K562 (cell line): Measurements from ENCODE around the gene PRKAR1B. TPM values are rescaled to one million over a fixed set of nuclear protein-coding genes. Genes with fewer than 3 reads are reported as not detected.

Experiments
- ATAC-seq: fragments of 200-7000 bp; cut with Tn5 transposase; 3 replicates; pipeline ENCODE4 v1.9.1; 2020; ENCODE audit warnings: moderate library complexity
- BruUV-seq: library from RNA; stranded (reverse); fragments of 400-500 nt; replicated peaks from 2 replicates; lab custom pipeline; 2021; lab: Mats Ljungman, UMichigan
- CTCF ChIA-PET: fragments of 300-600 bp; formaldehyde crosslinking; extraction: SDS; loops from one replicate; lab custom pipeline; 2021; ENCODE audit warnings: low intra/inter-chr PET ratio; lab: Yijun Ruan, JAX
- POLR2A ChIA-PET: fragments of 300-600, 350-650 bp; sonication (Branson Sonifier 250); formaldehyde crosslinking; extraction: SDS; loops from one replicate; lab custom pipeline; 2021; ENCODE audit warnings: antibody characterized with exemption, inconsistent platforms; lab: Yijun Ruan, JAX
- DNase-seq, 4 experiments: peaks; one replicate each; pipeline versions ENCODE4 v3.0.0 to v3.0.0-alpha.2; 2011 to 2018; ENCODE audit warnings: low spot score in 3 of 4, mixed read lengths in 3 of 4; ENCODE audit errors: extremely low read depth in 1 of 4
- FAIRE-seq: peaks from 2 replicates; lab custom pipeline; 2011; peaks lifted over from hg19 to GRCh38; lab: Jason Lieb, UNC
- H2AFZ ChIP-seq: 2 replicates; pipeline ENCODE4 v1.6.0; 2011; ENCODE audit warnings: low read depth, low read length, control low read depth, inconsistent platforms
- H3K27ac ChIP-seq: fragments of 200-600 bp; 3 replicates; pipeline ENCODE4 v1.8.0; 2011; ENCODE audit warnings: low read depth, mild to moderate bottlenecking, control low read depth, inconsistent platforms, low read length, moderate library complexity, mixed read lengths; ENCODE audit errors: extremely low read depth
- H3K27me3 ChIP-seq, 2 experiments: fragments of 300-600 bp in 1 of 2; 2 replicates in 1 of 2; 3 replicates in 1 of 2; pipeline versions ENCODE4 v1.6.0 to v1.8.0; 2011; ENCODE audit warnings: inconsistent platforms in 2 of 2, low read length in 2 of 2, mild to moderate bottlenecking in 1 of 2, mixed read lengths in 1 of 2, moderate library complexity in 1 of 2; ENCODE audit not compliant: control insufficient read depth in 2 of 2, insufficient read depth in 2 of 2
- H3K36me3 ChIP-seq: fragments of 300-600 bp; 3 replicates; pipeline ENCODE4 v1.8.0; 2011; ENCODE audit warnings: mild to moderate bottlenecking, low read length, inconsistent platforms; ENCODE audit not compliant: control insufficient read depth, insufficient read depth
- H3K4me1 ChIP-seq, 2 experiments: fragments of 200-600 bp in 1 of 2; replicated peaks in 1 of 2; 2 replicates in 1 of 2; 3 replicates in 1 of 2; pipeline versions ENCODE4 v1.5.1 to v1.8.0; 2011; ENCODE audit warnings: inconsistent platforms in 2 of 2, low read length in 2 of 2, mild to moderate bottlenecking in 1 of 2, mixed read lengths in 1 of 2, moderate library complexity in 1 of 2; ENCODE audit not compliant: control insufficient read depth in 2 of 2, insufficient read depth in 2 of 2
- H3K4me2 ChIP-seq: 2 replicates; pipeline ENCODE4 v1.6.1; 2011; ENCODE audit warnings: low read length, control low read depth, inconsistent platforms, mixed read lengths; ENCODE audit not compliant: insufficient read depth
- H3K4me3 ChIP-seq: fragments of 200-600 bp; sonication (generic), shearing (Covaris generic); 2 replicates; pipeline ENCODE4 v1.5.1; 2016; ENCODE audit warnings: control low read depth, inconsistent platforms
- H3K79me2 ChIP-seq: fragments of 200-600 bp; 3 replicates; pipeline ENCODE4 v1.8.0; 2011; ENCODE audit warnings: low read length, inconsistent platforms; ENCODE audit not compliant: control insufficient read depth, insufficient read depth
- H3K9ac ChIP-seq, 2 experiments: 2 replicates each; pipeline versions ENCODE4 v1.6.0 to v1.6.1; 2011; ENCODE audit warnings: low read depth in 2 of 2, low read length in 2 of 2, control low read depth in 1 of 2, inconsistent platforms in 1 of 2, mild to moderate bottlenecking in 1 of 2, mixed read lengths in 1 of 2; ENCODE audit not compliant: insufficient read depth in 1 of 2
- H3K9me1 ChIP-seq: one replicate; pipeline ENCODE4 v1.6.0; 2011; ENCODE audit warnings: inconsistent platforms, mild to moderate bottlenecking, low read length, moderate library complexity; ENCODE audit not compliant: control insufficient read depth, insufficient read depth
- H3K9me3 ChIP-seq: replicated peaks from 2 replicates; pipeline ENCODE4 v1.5.1; 2011; ENCODE audit warnings: low read depth, low read length, inconsistent platforms; ENCODE audit not compliant: control insufficient read depth, insufficient read depth
- H4K20me1 ChIP-seq: replicated peaks from 2 replicates; pipeline ENCODE4 v1.6.1; 2011; ENCODE audit warnings: low read length, inconsistent platforms, mixed read lengths; ENCODE audit not compliant: control insufficient read depth, insufficient read depth
- MBD2 ChIP-seq: sonication (generic); IDR thresholded peaks from 2 replicates; pipeline ENCODE4 v1.6.1; 2016; ENCODE audit warnings: low read depth, borderline replicate concordance
- NONO ChIP-seq, 2 experiments: fragments of 200-400 bp in 1 of 2; fragments of 450-650 bp in 1 of 2; formaldehyde crosslinking in 1 of 2; IDR thresholded peaks; 2 replicates each; pipeline ENCODE4 v1.6.1; 2017; ENCODE audit warnings: low read depth in 2 of 2, mild to moderate bottlenecking in 2 of 2, moderate library complexity in 2 of 2, low read length in 1 of 2
- NR4A1 ChIP-seq, 2 experiments: fragments of 250-450 bp in 1 of 2; fragments of 450-650 bp in 1 of 2; sonication (Bioruptor Pico) in 1 of 2; IDR thresholded peaks; 2 replicates each; pipeline versions ENCODE4 v1.4.0 to v1.6.1; 2016 to 2020; ENCODE audit warnings: mild to moderate bottlenecking in 2 of 2, missing compliant biosample characterization in 1 of 2, missing genetic modification characterization in 1 of 2, moderate library complexity in 1 of 2
- POLR2H ChIP-seq: IDR thresholded peaks from 2 replicates; pipeline ENCODE4 v1.6.1; 2016; ENCODE audit warnings: missing genetic modification characterization, low read depth, mild to moderate bottlenecking, control low read depth, missing compliant biosample characterization, moderate library complexity
- TAF1 ChIP-seq: IDR thresholded peaks from 2 replicates; pipeline ENCODE4 v1.6.1; 2011; ENCODE audit warnings: mild to moderate bottlenecking, low read length, moderate library complexity; ENCODE audit not compliant: insufficient read depth, control insufficient read depth, severe bottlenecking; ENCODE audit errors: extremely low read depth
- ZNF197 ChIP-seq: fragments of 200-800 bp; sonication (Bioruptor generic); IDR thresholded peaks from 2 replicates; pipeline ENCODE4 v1.6.1; 2016; ENCODE audit warnings: low read depth, missing genetic modification characterization, missing compliant biosample characterization
- WGBS: fragments of 100-300 bp; shearing (Covaris generic); methylation state at CpG from one replicate; pipeline ENCODE4 v1.1.6; 2016; ENCODE audit warnings: low coverage, mixed read lengths; ENCODE audit not compliant: insufficient coverage; ENCODE audit errors: missing lambda C conversion rate; 5-methylcytosine and 5-hydroxymethylcytosine counted together
- in situ Hi-C: fragments of 300-500 bp; cut with MboI; formaldehyde crosslinking; loops from 4 replicates; pipeline ENCODE4 v1.15.0; 2018; ENCODE audit warnings: inconsistent platforms, mixed read lengths
- intact Hi-C: fragments of 100-400 bp; cut with micrococcal nuclease; formaldehyde crosslinking; loops from 2 replicates; pipeline ENCODE4 v1.14.2; 2022
- polyA plus RNA-seq, 8 experiments: library from polyadenylated mRNA; depleted of rRNA in 4 of 8; stranded (reverse) in 5 of 8; unstranded in 3 of 8; fragments of >200 nt; fragmentation: Nextera tagmentation in 2 of 8; fragmentation: Illumina TruSeq in 1 of 8; extraction: Ambion mirVana in 2 of 8; extraction: Trizol in 1 of 8; gene quantifications; 2 replicates each; pipeline versions ENCODE4 v1.2.1 to v1.2.3, GENCODE V29; 2011 to 2014; ENCODE audit warnings: inconsistent platforms in 1 of 8, missing spikeins in 1 of 8
- total RNA-seq, 7 experiments: library from RNA; depleted of rRNA in 6 of 7; stranded (reverse); fragments of >200 nt in 6 of 7; fragmentation: Illumina TruSeq in 2 of 7; extraction: Trizol in 2 of 7; gene quantifications; 2 replicates each; pipeline versions ENCODE4 v1.2.1 to v1.2.3, GENCODE V29; 2011 to 2021; ENCODE audit warnings: low replicate concordance in 1 of 7
- TF ChIP-seq, protein P1 (sequence below): fragments of 250-450 bp; sonication (Bioruptor Pico); IDR thresholded peaks from 2 replicates; pipeline ENCODE4 v1.4.0; 2020
- TF ChIP-seq, protein P2 (sequence below): fragments of 450-650 bp; IDR thresholded peaks from 2 replicates; pipeline ENCODE4 v1.6.1; 2014; ENCODE audit warnings: low read depth, mild to moderate bottlenecking, moderate library complexity, borderline replicate concordance
- TF ChIP-seq, protein P3 (sequence below): fragments of 450-650 bp; IDR thresholded peaks from one replicate; pipeline ENCODE4 v1.6.1; 2018; ENCODE audit warnings: mild to moderate bottlenecking, moderate library complexity; ENCODE audit not compliant: partially characterized antibody

PRKAR1B gene
- total and polyA plus RNA-seq, 9 of the 15 experiments (the other 6 are each of a cell fraction or from before 2014, with no cell fraction given): 0.99 to 30.5 (median 12.7) TPM

DNA sequence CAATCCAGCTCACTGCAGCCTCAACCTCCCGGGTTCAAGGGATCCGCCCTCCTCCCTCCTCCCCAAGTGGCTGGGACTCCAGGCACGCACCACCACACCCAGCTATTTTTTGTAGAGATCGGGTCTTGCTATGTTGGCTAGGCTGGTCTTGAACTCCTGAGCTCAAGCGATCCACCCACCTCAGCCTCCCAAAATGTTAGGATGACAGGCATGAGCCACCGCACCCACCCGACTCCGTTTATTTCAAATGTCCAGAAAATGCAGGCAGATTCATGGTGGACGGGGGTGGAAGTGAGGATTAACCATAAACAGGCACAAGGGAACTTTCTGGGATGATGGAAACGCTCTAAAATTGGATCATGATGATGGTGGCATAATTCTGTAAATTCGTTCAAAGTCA, 85.1 kb downstream of the PRKAR1B start:
- no peak overlapping the region for H2AFZ ChIP-seq
- no peak overlapping the region for H3K9ac ChIP-seq
- no peak for DNase-seq
- FAIRE-seq: no peak
- no peaks in the 10 kb centered on the region for H3K9me3 ChIP-seq
- no peaks in the 10 kb centered on the region for H3K27me3 ChIP-seq
- no peak for ATAC-seq
- in situ Hi-C loops (no loop called here), intact Hi-C loops (no loop called here)
- CTCF ChIA-PET: no interaction called here
- peaks cover 0 to 6% of the 10 kb centered on the region in 2 experiments; a peak in 2 of 5 replicates for H3K4me1 ChIP-seq
- H3K9me1 ChIP-seq: no peaks in the 10 kb centered on the region
- no peak overlapping the region for H3K4me3 ChIP-seq
- no peaks in the 10 kb centered on the region for H3K36me3 ChIP-seq
- TF ChIP-seq POLR2H (tag): no peak
- TF ChIP-seq, protein P1, sequence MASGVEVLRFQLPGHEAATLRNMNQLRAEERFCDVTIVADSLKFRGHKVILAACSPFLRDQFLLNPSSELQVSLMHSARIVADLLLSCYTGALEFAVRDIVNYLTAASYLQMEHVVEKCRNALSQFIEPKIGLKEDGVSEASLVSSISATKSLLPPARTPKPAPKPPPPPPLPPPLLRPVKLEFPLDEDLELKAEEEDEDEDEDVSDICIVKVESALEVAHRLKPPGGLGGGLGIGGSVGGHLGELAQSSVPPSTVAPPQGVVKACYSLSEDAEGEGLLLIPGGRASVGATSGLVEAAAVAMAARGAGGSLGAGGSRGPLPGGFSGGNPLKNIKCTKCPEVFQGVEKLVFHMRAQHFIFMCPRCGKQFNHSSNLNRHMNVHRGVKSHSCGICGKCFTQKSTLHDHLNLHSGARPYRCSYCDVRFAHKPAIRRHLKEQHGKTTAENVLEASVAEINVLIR (CRISPR knock-in tag): no peak
- TF ChIP-seq NONO (IDR thresholded peaks at IDR 0.05; ENCODE audit: low read depth in 2 of 2, low read length in 1 of 2): no peak
- TF ChIP-seq NR4A1 (CRISPR knock-in tag; IDR thresholded peaks at IDR 0.05): no peak
- no peak for TF ChIP-seq NR4A1 (tag; IDR thresholded peaks at IDR 0.05)
- TF ChIP-seq MBD2: no peak
- no peak for TF ChIP-seq ZNF197 (CRISPR knock-in tag)
- TF ChIP-seq TAF1: no peak
- TF ChIP-seq, protein P2, sequence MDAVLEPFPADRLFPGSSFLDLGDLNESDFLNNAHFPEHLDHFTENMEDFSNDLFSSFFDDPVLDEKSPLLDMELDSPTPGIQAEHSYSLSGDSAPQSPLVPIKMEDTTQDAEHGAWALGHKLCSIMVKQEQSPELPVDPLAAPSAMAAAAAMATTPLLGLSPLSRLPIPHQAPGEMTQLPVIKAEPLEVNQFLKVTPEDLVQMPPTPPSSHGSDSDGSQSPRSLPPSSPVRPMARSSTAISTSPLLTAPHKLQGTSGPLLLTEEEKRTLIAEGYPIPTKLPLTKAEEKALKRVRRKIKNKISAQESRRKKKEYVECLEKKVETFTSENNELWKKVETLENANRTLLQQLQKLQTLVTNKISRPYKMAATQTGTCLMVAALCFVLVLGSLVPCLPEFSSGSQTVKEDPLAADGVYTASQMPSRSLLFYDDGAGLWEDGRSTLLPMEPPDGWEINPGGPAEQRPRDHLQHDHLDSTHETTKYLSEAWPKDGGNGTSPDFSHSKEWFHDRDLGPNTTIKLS: no peak
- TF ChIP-seq, protein P3, sequence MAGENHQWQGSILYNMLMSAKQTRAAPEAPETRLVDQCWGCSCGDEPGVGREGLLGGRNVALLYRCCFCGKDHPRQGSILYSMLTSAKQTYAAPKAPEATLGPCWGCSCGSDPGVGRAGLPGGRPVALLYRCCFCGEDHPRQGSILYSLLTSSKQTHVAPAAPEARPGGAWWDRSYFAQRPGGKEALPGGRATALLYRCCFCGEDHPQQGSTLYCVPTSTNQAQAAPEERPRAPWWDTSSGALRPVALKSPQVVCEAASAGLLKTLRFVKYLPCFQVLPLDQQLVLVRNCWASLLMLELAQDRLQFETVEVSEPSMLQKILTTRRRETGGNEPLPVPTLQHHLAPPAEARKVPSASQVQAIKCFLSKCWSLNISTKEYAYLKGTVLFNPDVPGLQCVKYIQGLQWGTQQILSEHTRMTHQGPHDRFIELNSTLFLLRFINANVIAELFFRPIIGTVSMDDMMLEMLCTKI: no peak
- no peaks in the 10 kb centered on the region for H4K20me1 ChIP-seq
- 81% methylated on average over 7 of the region's 11 CpGs for WGBS
- no peaks in the 10 kb centered on the region for H3K79me2 ChIP-seq
- POLR2A ChIA-PET: no interaction called here
- no peak overlapping the region for H3K27ac ChIP-seq
- H3K4me2 ChIP-seq: no peak overlapping the region
- BruUV-seq: no TSS peak
